Thoracic aorta (tissue), 2 donors: ENCODE results near the gene ATP2B1. TPM values are rescaled to one million over a fixed set of nuclear protein-coding genes. Genes with fewer than 3 reads are reported as not detected.
"Not testable (repeated sequence)": the region's sequence is repeated elsewhere in the genome, so short reads cannot be mapped to it uniquely, and the experiment has no call there.

Experiments used
- ATAC-seq: fragments of 150-250 bp; one replicate; pipeline ENCODE4 v1.8.0; 2017; ENCODE audit warnings: low read depth; ENCODE audit not compliant: insufficient number of reproducible peaks, low FRiP score
- DNase-seq: peaks from one replicate; pipeline ENCODE4 v3.0.0-alpha.2; 2020; ENCODE audit warnings: low spot score
- H3K27ac ChIP-seq, 2 donors: fragments of 200-600 bp; sonication (generic); 1 replicate in 1 of 2; 2 replicates in 1 of 2; pipeline ENCODE4 v1.5.1; 2016; ENCODE audit warnings: mild to moderate bottlenecking in 2 of 2, moderate library complexity in 2 of 2
- H3K27me3 ChIP-seq: fragments of 200-600 bp; sonication (generic); replicated peaks from 2 replicates; pipeline ENCODE4 v1.6.0; 2016; ENCODE audit warnings: mild to moderate bottlenecking; ENCODE audit not compliant: insufficient read depth
- H3K36me3 ChIP-seq: fragments of 200-600 bp; sonication (generic); one replicate; pipeline ENCODE4 v1.5.1; 2016
- H3K4me1 ChIP-seq, 2 donors: fragments of 200-600 bp; sonication (generic); 1 replicate in 1 of 2; 2 replicates in 1 of 2; pipeline versions ENCODE4 v1.5.1 to v1.6.0; 2016; ENCODE audit warnings: low read depth in 2 of 2, mild to moderate bottlenecking in 1 of 2; ENCODE audit not compliant: control insufficient read depth in 1 of 2
- H3K4me3 ChIP-seq: fragments of 200-600 bp; sonication (generic); 2 replicates; pipeline ENCODE4 v1.5.1; 2016; ENCODE audit warnings: mild to moderate bottlenecking
- H3K9me3 ChIP-seq: fragments of 200-600 bp; sonication (generic); 2 replicates; pipeline ENCODE4 v1.5.1; 2016
- CTCF ChIP-seq: fragments of 200-600 bp; sonication (generic); IDR thresholded peaks from one replicate; pipeline ENCODE4 v1.5.1; 2019; ENCODE audit warnings: antibody characterized with exemption
- total RNA-seq, 2 donors: library from RNA; depleted of rRNA; stranded (reverse); fragments of >200 nt; gene quantifications; one replicate each; pipeline versions ENCODE4 v1.1.0 to v1.2.3, GENCODE V29; 2016

Gene ATP2B1
- total RNA-seq, 2 donors from 2014 or later, result 17.7 to 21.2 TPM

- Histone ChIP-seq H3K9me3 (no peaks in the 10 kb centered on the region), H3K36me3 (no peaks in the 10 kb centered on the region), H3K27ac (no peak overlapping the region), H3K4me3 (no peak overlapping the region), H3K4me1 (peaks cover 0 to 7% of the 10 kb centered on the region in 2 donors), H3K27me3 (no peaks in the 10 kb centered on the region)
- DNase-seq (no peak), ATAC-seq (no peak)
- TF ChIP-seq CTCF, result no peak
These were observed 6.1 kb downstream of the ATP2B1 start for GRCh38 chr12:89702503-89702902.

GRCh38 chr12:89701606-89702206 is 6.9 kb downstream of the ATP2B1 start:
- no peak for DNase-seq
- H3K36me3 ChIP-seq, result no peaks in the 10 kb centered on the region
- H3K4me1 ChIP-seq, result no peaks in the 10 kb centered on the region
- H3K9me3 ChIP-seq, result no peaks in the 10 kb centered on the region
- no peak overlapping the region for H3K27ac ChIP-seq
- no peaks in the 10 kb centered on the region for H3K27me3 ChIP-seq
- TF ChIP-seq CTCF, result no peak
- no peak for ATAC-seq
- no peak overlapping the region for H3K4me3 ChIP-seq

GRCh38 chr12:89700191-89700810 is 8.3 kb downstream of the ATP2B1 start:
- DNase-seq, result no peak
- no peak for TF ChIP-seq CTCF
- H3K4me3 ChIP-seq, result no peak overlapping the region

GRCh38 chr12:89698607-89699006 is 10.0 kb downstream of the ATP2B1 start:
- Histone ChIP-seq H3K4me1 (peaks cover 0 to 3% of the 10 kb centered on the region in 2 donors), H3K36me3 (no peaks in the 10 kb centered on the region), H3K4me3 (no peak overlapping the region), H3K27me3 (no peaks in the 10 kb centered on the region), H3K9me3 (no peaks in the 10 kb centered on the region), H3K27ac (no peak overlapping the region)
- no peak for TF ChIP-seq CTCF
- DNase-seq, result no peak
- ATAC-seq, result no peak

More at GRCh38 chr12:89700191-89700810, 8.3 kb downstream of the ATP2B1 start:
- no peak for ATAC-seq
- H3K27me3 ChIP-seq, result no peaks in the 10 kb centered on the region
- no peaks in the 10 kb centered on the region for H3K36me3 ChIP-seq
- H3K9me3 ChIP-seq, result no peaks in the 10 kb centered on the region
- no peaks in the 10 kb centered on the region for H3K4me1 ChIP-seq
- H3K27ac ChIP-seq, result no peak overlapping the region

- not testable (repeated sequence) for H3K9me3 ChIP-seq, H3K27me3 ChIP-seq, ATAC-seq, H3K27ac ChIP-seq, H3K4me3 ChIP-seq, H3K4me1 ChIP-seq, H3K36me3 ChIP-seq, DNase-seq
These were observed 10.9 kb downstream of the ATP2B1 start for GRCh38 chr12:89697728-89698127.
